ENCODE results near the gene ALOX15B. TPM values are rescaled to one million over a fixed set of nuclear protein-coding genes. Genes with fewer than 3 reads are reported as not detected.
A peak's percentile ranks its signal among the peaks of the same experiment; 100 is the strongest.

Gene ALOX15B
- total and polyA plus RNA-seq, 10 of the 15 experiments (the other 5 are each of a cell fraction or from before 2014, with no cell fraction given): 0.01 TPM; not detected in 9

- TF ChIP-seq, protein P1, sequence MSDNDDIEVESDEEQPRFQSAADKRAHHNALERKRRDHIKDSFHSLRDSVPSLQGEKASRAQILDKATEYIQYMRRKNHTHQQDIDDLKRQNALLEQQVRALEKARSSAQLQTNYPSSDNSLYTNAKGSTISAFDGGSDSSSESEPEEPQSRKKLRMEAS (IDR thresholded peaks at IDR 0.05; ENCODE audit: low read depth, low read length): no peak
- TF ChIP-seq RBBP5 (conservative IDR thresholded peaks at IDR 0.05) (no peak), BACH1 (IDR thresholded peaks at IDR 0.05; ENCODE audit: borderline replicate concordance) (no peak), CHD1 (IDR thresholded peaks at IDR 0.05; ENCODE audit: low read depth, low read length) (no peak), CREB1 (IDR thresholded peaks at IDR 0.05; ENCODE audit: low read depth) (no peak), TCF3 (IDR thresholded peaks at IDR 0.05; ENCODE audit: borderline replicate concordance, insufficient read depth, low read depth, low read length) (0 out of 2 replicates have a peak, but pooled peaks have one; percentile 11), POU2F2 (IDR thresholded peaks at IDR 0.05; ENCODE audit: borderline replicate concordance, low read depth, low read length) (no peak), TBL1XR1 (IDR thresholded peaks at IDR 0.05; ENCODE audit: low read depth, low read length) (no peak), RCOR1 (conservative IDR thresholded peaks at IDR 0.05; ENCODE audit: low read depth, low read length) (no peak), NR2F1 (conservative IDR thresholded peaks at IDR 0.05) (no peak), IKZF1 (conservative IDR thresholded peaks at IDR 0.05) (peak; percentile 43; the same call in 1 of the 2 replicates), CBX5 (IDR thresholded peaks at IDR 0.05; ENCODE audit: low read depth) (no peak), ZNF384 (IDR thresholded peaks at IDR 0.05; ENCODE audit: borderline replicate concordance, low read depth, low read length) (no peak), BHLHE40 (IDR thresholded peaks at IDR 0.05; ENCODE audit: borderline replicate concordance in 1 of 2, low read depth in 2 of 2, low read length in 1 of 2) (peak in 1 of 2 experiments; percentile 43; a peak in 2 of 4 replicates), SIX5 (IDR thresholded peaks at IDR 0.05; ENCODE audit: low read depth, low read length, severe bottlenecking) (no peak), GATAD2B (conservative IDR thresholded peaks at IDR 0.05; ENCODE audit: low read depth) (0 out of 2 replicates have a peak, but pooled peaks have one; percentile 11)
- TF ChIP-seq, protein P2, sequence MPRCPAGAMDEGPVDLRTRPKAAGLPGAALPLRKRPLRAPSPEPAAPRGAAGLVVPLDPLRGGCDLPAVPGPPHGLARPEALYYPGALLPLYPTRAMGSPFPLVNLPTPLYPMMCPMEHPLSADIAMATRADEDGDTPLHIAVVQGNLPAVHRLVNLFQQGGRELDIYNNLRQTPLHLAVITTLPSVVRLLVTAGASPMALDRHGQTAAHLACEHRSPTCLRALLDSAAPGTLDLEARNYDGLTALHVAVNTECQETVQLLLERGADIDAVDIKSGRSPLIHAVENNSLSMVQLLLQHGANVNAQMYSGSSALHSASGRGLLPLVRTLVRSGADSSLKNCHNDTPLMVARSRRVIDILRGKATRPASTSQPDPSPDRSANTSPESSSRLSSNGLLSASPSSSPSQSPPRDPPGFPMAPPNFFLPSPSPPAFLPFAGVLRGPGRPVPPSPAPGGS (IDR thresholded peaks at IDR 0.05; ENCODE audit: borderline replicate concordance, insufficient read depth, low read depth, low read length, poor library complexity, severe bottlenecking): no peak
- TF ChIP-seq, protein P3, sequence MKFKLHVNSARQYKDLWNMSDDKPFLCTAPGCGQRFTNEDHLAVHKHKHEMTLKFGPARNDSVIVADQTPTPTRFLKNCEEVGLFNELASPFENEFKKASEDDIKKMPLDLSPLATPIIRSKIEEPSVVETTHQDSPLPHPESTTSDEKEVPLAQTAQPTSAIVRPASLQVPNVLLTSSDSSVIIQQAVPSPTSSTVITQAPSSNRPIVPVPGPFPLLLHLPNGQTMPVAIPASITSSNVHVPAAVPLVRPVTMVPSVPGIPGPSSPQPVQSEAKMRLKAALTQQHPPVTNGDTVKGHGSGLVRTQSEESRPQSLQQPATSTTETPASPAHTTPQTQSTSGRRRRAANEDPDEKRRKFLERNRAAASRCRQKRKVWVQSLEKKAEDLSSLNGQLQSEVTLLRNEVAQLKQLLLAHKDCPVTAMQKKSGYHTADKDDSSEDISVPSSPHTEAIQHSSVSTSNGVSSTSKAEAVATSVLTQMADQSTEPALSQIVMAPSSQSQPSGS (IDR thresholded peaks at IDR 0.05; ENCODE audit: low read length): no peak
- TF ChIP-seq, protein P4, sequence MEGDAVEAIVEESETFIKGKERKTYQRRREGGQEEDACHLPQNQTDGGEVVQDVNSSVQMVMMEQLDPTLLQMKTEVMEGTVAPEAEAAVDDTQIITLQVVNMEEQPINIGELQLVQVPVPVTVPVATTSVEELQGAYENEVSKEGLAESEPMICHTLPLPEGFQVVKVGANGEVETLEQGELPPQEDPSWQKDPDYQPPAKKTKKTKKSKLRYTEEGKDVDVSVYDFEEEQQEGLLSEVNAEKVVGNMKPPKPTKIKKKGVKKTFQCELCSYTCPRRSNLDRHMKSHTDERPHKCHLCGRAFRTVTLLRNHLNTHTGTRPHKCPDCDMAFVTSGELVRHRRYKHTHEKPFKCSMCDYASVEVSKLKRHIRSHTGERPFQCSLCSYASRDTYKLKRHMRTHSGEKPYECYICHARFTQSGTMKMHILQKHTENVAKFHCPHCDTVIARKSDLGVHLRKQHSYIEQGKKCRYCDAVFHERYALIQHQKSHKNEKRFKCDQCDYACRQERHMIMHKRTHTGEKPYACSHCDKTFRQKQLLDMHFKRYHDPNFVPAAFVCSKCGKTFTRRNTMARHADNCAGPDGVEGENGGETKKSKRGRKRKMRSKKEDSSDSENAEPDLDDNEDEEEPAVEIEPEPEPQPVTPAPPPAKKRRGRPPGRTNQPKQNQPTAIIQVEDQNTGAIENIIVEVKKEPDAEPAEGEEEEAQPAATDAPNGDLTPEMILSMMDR (IDR thresholded peaks at IDR 0.05 in 2 of 3, conservative IDR thresholded peaks at IDR 0.05 in 1 of 3; ENCODE audit: control insufficient read depth in 2 of 3, extremely low read depth in 1 of 3, insufficient read depth in 1 of 3, low read depth in 3 of 3, low read length in 3 of 3): peak; percentile 78 to 91 (median 90)
- TF ChIP-seq, protein P5, sequence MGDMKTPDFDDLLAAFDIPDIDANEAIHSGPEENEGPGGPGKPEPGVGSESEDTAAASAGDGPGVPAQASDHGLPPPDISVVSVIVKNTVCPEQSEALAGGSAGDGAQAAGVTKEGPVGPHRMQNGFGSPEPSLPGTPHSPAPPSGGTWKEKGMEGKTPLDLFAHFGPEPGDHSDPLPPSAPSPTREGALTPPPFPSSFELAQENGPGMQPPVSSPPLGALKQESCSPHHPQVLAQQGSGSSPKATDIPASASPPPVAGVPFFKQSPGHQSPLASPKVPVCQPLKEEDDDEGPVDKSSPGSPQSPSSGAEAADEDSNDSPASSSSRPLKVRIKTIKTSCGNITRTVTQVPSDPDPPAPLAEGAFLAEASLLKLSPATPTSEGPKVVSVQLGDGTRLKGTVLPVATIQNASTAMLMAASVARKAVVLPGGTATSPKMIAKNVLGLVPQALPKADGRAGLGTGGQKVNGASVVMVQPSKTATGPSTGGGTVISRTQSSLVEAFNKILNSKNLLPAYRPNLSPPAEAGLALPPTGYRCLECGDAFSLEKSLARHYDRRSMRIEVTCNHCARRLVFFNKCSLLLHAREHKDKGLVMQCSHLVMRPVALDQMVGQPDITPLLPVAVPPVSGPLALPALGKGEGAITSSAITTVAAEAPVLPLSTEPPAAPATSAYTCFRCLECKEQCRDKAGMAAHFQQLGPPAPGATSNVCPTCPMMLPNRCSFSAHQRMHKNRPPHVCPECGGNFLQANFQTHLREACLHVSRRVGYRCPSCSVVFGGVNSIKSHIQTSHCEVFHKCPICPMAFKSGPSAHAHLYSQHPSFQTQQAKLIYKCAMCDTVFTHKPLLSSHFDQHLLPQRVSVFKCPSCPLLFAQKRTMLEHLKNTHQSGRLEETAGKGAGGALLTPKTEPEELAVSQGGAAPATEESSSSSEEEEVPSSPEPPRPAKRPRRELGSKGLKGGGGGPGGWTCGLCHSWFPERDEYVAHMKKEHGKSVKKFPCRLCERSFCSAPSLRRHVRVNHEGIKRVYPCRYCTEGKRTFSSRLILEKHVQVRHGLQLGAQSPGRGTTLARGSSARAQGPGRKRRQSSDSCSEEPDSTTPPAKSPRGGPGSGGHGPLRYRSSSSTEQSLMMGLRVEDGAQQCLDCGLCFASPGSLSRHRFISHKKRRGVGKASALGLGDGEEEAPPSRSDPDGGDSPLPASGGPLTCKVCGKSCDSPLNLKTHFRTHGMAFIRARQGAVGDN (IDR thresholded peaks at IDR 0.05): no peak
Observed at GRCh38 chr17:8079291-8080207, 40.7 kb downstream of the ALOX15B start (continued).
